K562 (cell line): ENCODE results near the gene TFRC. TPM values are rescaled to one million over a fixed set of nuclear protein-coding genes. Genes with fewer than 3 reads are reported as not detected.
A peak's percentile ranks its signal among the peaks of the same experiment; 100 is the strongest.

Experiments
- BRCA1 ChIP-seq, 2 experiments: fragments of 450-650 bp in 1 of 2; sonication (generic) in 1 of 2; formaldehyde crosslinking in 1 of 2; IDR thresholded peaks; 2 replicates each; pipeline versions ENCODE4 v1.5.0 to v1.6.1; 2017 to 2020; ENCODE audit warnings: mild to moderate bottlenecking in 1 of 2, missing genetic modification reagents in 1 of 2
- CCAR2 ChIP-seq: fragments of 200-400 bp; formaldehyde crosslinking; IDR thresholded peaks from 2 replicates; pipeline ENCODE4 v1.6.1; 2017; ENCODE audit warnings: mild to moderate bottlenecking, low read depth, low read length
- CEBPZ ChIP-seq: fragments of 150-350 bp; IDR thresholded peaks from 2 replicates; pipeline ENCODE4 v1.6.1; 2014; ENCODE audit warnings: low read depth, mild to moderate bottlenecking, low read length, borderline replicate concordance
- DDX20 ChIP-seq: fragments of 450-650 bp; IDR thresholded peaks from 2 replicates; pipeline ENCODE4 v1.6.1; 2016; ENCODE audit warnings: missing genetic modification characterization, low read depth, mild to moderate bottlenecking, missing compliant biosample characterization, moderate library complexity
- FOXK2 ChIP-seq, 2 experiments: fragments of 450-650 bp; IDR thresholded peaks in 1 of 2; conservative IDR thresholded peaks in 1 of 2; 2 replicates each; pipeline ENCODE4 v1.6.1; 2016; ENCODE audit warnings: low read depth in 2 of 2, mild to moderate bottlenecking in 1 of 2
- MCM2 ChIP-seq: fragments of 450-650 bp; IDR thresholded peaks from 2 replicates; pipeline ENCODE4 v1.6.1; 2017; ENCODE audit warnings: low read depth, mild to moderate bottlenecking
- NR3C1 ChIP-seq: sonication (generic); formaldehyde crosslinking; IDR thresholded peaks from 2 replicates; pipeline ENCODE4 v1.8.1; 2022; ENCODE audit warnings: missing genetic modification reagents
- POLR2G ChIP-seq: fragments of 200-400 bp; formaldehyde crosslinking; IDR thresholded peaks from 2 replicates; pipeline ENCODE4 v1.6.1; 2017; ENCODE audit warnings: low read depth, mild to moderate bottlenecking, antibody characterized with exemption, low read length, moderate library complexity
- PURB ChIP-seq: sonication (generic); formaldehyde crosslinking; IDR thresholded peaks from 2 replicates; pipeline ENCODE4 v1.9.0; 2021; ENCODE audit warnings: low read depth, mild to moderate bottlenecking, missing genetic modification reagents
- SIRT6 ChIP-seq: IDR thresholded peaks from one replicate; pipeline ENCODE4 v1.6.1; 2012; ENCODE audit warnings: low read depth, mild to moderate bottlenecking, control low read depth, inconsistent platforms, low read length, moderate library complexity
- SIX5 ChIP-seq, 2 experiments: IDR thresholded peaks; 2 replicates each; pipeline ENCODE4 v1.6.1; 2011; ENCODE audit warnings: low read length in 2 of 2, borderline replicate concordance in 1 of 2, low read depth in 1 of 2, mild to moderate bottlenecking in 1 of 2, moderate library complexity in 1 of 2; ENCODE audit not compliant: insufficient read depth in 1 of 2
- SRSF3 ChIP-seq: fragments of 200-400 bp; formaldehyde crosslinking; IDR thresholded peaks from 2 replicates; pipeline ENCODE4 v1.6.1; 2016; ENCODE audit warnings: mild to moderate bottlenecking, low read length, moderate library complexity; ENCODE audit not compliant: insufficient read depth
- SRSF9 ChIP-seq: fragments of 200-400 bp; formaldehyde crosslinking; IDR thresholded peaks from 2 replicates; pipeline ENCODE4 v1.6.1; 2017; ENCODE audit warnings: low read depth, low read length, borderline replicate concordance
- TFAM ChIP-seq: fragments of 250-450 bp; sonication (Bioruptor Pico); conservative IDR thresholded peaks from 2 replicates; pipeline ENCODE4 v1.5.0; 2021; ENCODE audit warnings: mild to moderate bottlenecking, moderate library complexity
- USF2 ChIP-seq: sonication (generic); formaldehyde crosslinking; IDR thresholded peaks from 2 replicates; pipeline ENCODE4 v1.5.0; 2020; ENCODE audit warnings: missing genetic modification reagents
- YY1 ChIP-seq, 3 experiments: IDR thresholded peaks; 2 replicates each; pipeline ENCODE4 v1.6.1; 2011; ENCODE audit warnings: low read length in 2 of 3, mild to moderate bottlenecking in 2 of 3, moderate library complexity in 2 of 3, borderline replicate concordance in 1 of 3, control low read depth in 1 of 3, low read depth in 1 of 3; ENCODE audit not compliant: insufficient read depth in 3 of 3, insufficient replicate concordance in 2 of 3, control insufficient read depth in 1 of 3, insufficient read length in 1 of 3; ENCODE audit errors: extremely low read depth in 1 of 3
- ZNF316 ChIP-seq: fragments of 450-650 bp; IDR thresholded peaks from 2 replicates; pipeline ENCODE4 v1.6.1; 2016
- ZNF639 ChIP-seq, 2 experiments: fragments of 200-800 bp in 1 of 2; sonication (Bioruptor generic) in 1 of 2; sonication (generic) in 1 of 2; formaldehyde crosslinking in 1 of 2; IDR thresholded peaks in 1 of 2; conservative IDR thresholded peaks in 1 of 2; 2 replicates each; pipeline versions ENCODE4 v1.5.0 to v1.6.1; 2016 to 2020; ENCODE audit warnings: missing compliant biosample characterization in 1 of 2, missing genetic modification characterization in 1 of 2, missing genetic modification reagents in 1 of 2
- ZNF696 ChIP-seq: fragments of 250-450 bp; sonication (Bioruptor Pico); conservative IDR thresholded peaks from 2 replicates; pipeline ENCODE4 v1.4.0; 2020; ENCODE audit warnings: mild to moderate bottlenecking, moderate library complexity
- ZZZ3 ChIP-seq: fragments of 450-650 bp; IDR thresholded peaks from 2 replicates; pipeline ENCODE4 v1.6.1; 2016; ENCODE audit warnings: antibody characterized with exemption, mild to moderate bottlenecking, moderate library complexity
- polyA plus RNA-seq, 8 experiments: library from polyadenylated mRNA; depleted of rRNA in 4 of 8; stranded (reverse) in 5 of 8; unstranded in 3 of 8; fragments of >200 nt; fragmentation: Nextera tagmentation in 2 of 8; fragmentation: Illumina TruSeq in 1 of 8; extraction: Ambion mirVana in 2 of 8; extraction: Trizol in 1 of 8; gene quantifications; 2 replicates each; pipeline versions ENCODE4 v1.2.1 to v1.2.3, GENCODE V29; 2011 to 2014; ENCODE audit warnings: inconsistent platforms in 1 of 8, missing spikeins in 1 of 8
- total RNA-seq, 7 experiments: library from RNA; depleted of rRNA in 6 of 7; stranded (reverse); fragments of >200 nt in 6 of 7; fragmentation: Illumina TruSeq in 2 of 7; extraction: Trizol in 2 of 7; gene quantifications; 2 replicates each; pipeline versions ENCODE4 v1.2.1 to v1.2.3, GENCODE V29; 2011 to 2021; ENCODE audit warnings: low replicate concordance in 1 of 7

Gene TFRC
- total and polyA plus RNA-seq, 9 of the 15 experiments (the other 6 are each of a cell fraction or from before 2014, with no cell fraction given) = 149 to 679 (median 332) TPM

GRCh38 chr3:196122021-196122687, 40.3 kb upstream of the TFRC start (continued):
- TF ChIP-seq FOXK2 (conservative IDR thresholded peaks at IDR 0.05 in 1 of 2, IDR thresholded peaks at IDR 0.05 in 1 of 2; ENCODE audit: low read depth in 2 of 2) (no peak), YY1 (IDR thresholded peaks at IDR 0.05; ENCODE audit: borderline replicate concordance in 1 of 3, control insufficient read depth in 1 of 3, extremely low read depth in 1 of 3, insufficient read depth in 3 of 3, insufficient read length in 1 of 3, insufficient replicate concordance in 2 of 3, low read depth in 1 of 3, low read length in 2 of 3) (no peak), ZNF639 (CRISPR knock-in tag; conservative IDR thresholded peaks at IDR 0.05 in 1 of 2, IDR thresholded peaks at IDR 0.05 in 1 of 2) (peak in 1 of 2 experiments; percentile 12; a peak in 1 of 4 replicates), DDX20 (tag) (no peak), TFAM (CRISPR knock-in tag) (no peak), SRSF9 (no peak), SIRT6 (no peak), SRSF3 (no peak), USF2 (CRISPR knock-in tag) (no peak), ZZZ3 (no peak), CCAR2 (no peak), PURB (CRISPR knock-in tag) (no peak), BRCA1 (IDR thresholded peaks at IDR 0.05) (no peak), BRCA1 (CRISPR knock-in tag; IDR thresholded peaks at IDR 0.05) (no peak), SIX5 (IDR thresholded peaks at IDR 0.05; ENCODE audit: borderline replicate concordance in 1 of 2, insufficient read depth in 1 of 2, low read depth in 1 of 2, low read length in 2 of 2) (no peak), POLR2G (no peak), NR3C1 (no peak), ZNF696 (CRISPR knock-in tag) (no peak), MCM2 (no peak), CEBPZ (no peak), ZNF316 (no peak)
